GM23338 (cell line): Measurements from ENCODE around the gene OTOGL. TPM values are rescaled to one million over a fixed set of nuclear protein-coding genes. Genes with fewer than 3 reads are reported as not detected.
A peak's percentile ranks its signal among the peaks of the same experiment; 100 is the strongest.

ENCODE experiments used
- ATAC-seq: fragments of 200-7000 bp; cut with Tn5 transposase; 3 replicates; pipeline ENCODE4 v1.9.1; 2020
- DNase-seq: peaks from one replicate; pipeline ENCODE4 v3.0.0-alpha.2; 2015; ENCODE audit warnings: low spot score
- H2AFZ ChIP-seq: fragments of 200-600 bp; sonication (generic); 2 replicates; pipeline ENCODE4 v1.8.0; 2016; ENCODE audit warnings: antibody characterized with exemption, mild to moderate bottlenecking, moderate library complexity
- H3F3A ChIP-seq: fragments of 200-600 bp; sonication (generic); replicated peaks from 2 replicates; pipeline ENCODE4 v1.8.0; 2017; ENCODE audit warnings: antibody characterized with exemption, mixed run types, low read depth
- H3K27ac ChIP-seq: fragments of 200-600 bp; sonication (generic); 2 replicates; pipeline ENCODE4 v1.6.1; 2016; ENCODE audit warnings: low read depth
- H3K27me3 ChIP-seq: fragments of 200-600 bp; sonication (generic); 2 replicates; pipeline ENCODE4 v1.8.0; 2016; ENCODE audit warnings: mild to moderate bottlenecking, mixed run types, moderate library complexity; ENCODE audit not compliant: insufficient read depth
- H3K36me3 ChIP-seq: fragments of 200-600 bp; sonication (generic); 2 replicates; pipeline ENCODE4 v1.8.0; 2016; ENCODE audit warnings: mild to moderate bottlenecking; ENCODE audit not compliant: insufficient read depth
- H3K4me1 ChIP-seq: fragments of 200-600 bp; sonication (generic); 2 replicates; pipeline ENCODE4 v1.8.0; 2016; ENCODE audit warnings: mild to moderate bottlenecking, moderate library complexity; ENCODE audit not compliant: insufficient read depth
- H3K4me2 ChIP-seq: fragments of 200-600 bp; sonication (generic); 2 replicates; pipeline ENCODE4 v1.7.1; 2017; ENCODE audit warnings: mixed run types
- H3K4me3 ChIP-seq: fragments of 200-600 bp; sonication (generic); 2 replicates; pipeline ENCODE4 v1.6.1; 2016; ENCODE audit warnings: mixed run types
- H3K79me2 ChIP-seq: fragments of 200-600 bp; sonication (generic); replicated peaks from 2 replicates; pipeline ENCODE4 v1.8.0; 2017; ENCODE audit warnings: mild to moderate bottlenecking; ENCODE audit not compliant: insufficient read depth
- H3K9me2 ChIP-seq: fragments of 200-600 bp; sonication (generic); 2 replicates; pipeline ENCODE4 v1.8.0; 2017; ENCODE audit not compliant: insufficient read depth
- H4K20me1 ChIP-seq: fragments of 200-600 bp; sonication (generic); replicated peaks from 2 replicates; pipeline ENCODE4 v1.8.0; 2017; ENCODE audit warnings: mild to moderate bottlenecking; ENCODE audit not compliant: insufficient read depth
- H3K27ac Mint-ChIP-seq: 2 replicates; pipeline ENCODE4 v1.8.0; 2020; ENCODE audit warnings: inconsistent platforms, mild to moderate bottlenecking, moderate library complexity, mixed read lengths
- H3K27me3 Mint-ChIP-seq: 3 replicates; pipeline ENCODE4 v1.8.0; 2022; ENCODE audit warnings: low read depth, mild to moderate bottlenecking, moderate library complexity, mixed read lengths, inconsistent platforms; ENCODE audit not compliant: insufficient read depth, poor library complexity
- H3K36me3 Mint-ChIP-seq: 3 replicates; pipeline ENCODE4 v1.8.0; 2021; ENCODE audit warnings: low read depth, mild to moderate bottlenecking, inconsistent platforms, moderate library complexity, mixed read lengths
- H3K4me1 Mint-ChIP-seq: 3 replicates; pipeline ENCODE4 v1.8.0; 2020; ENCODE audit warnings: mild to moderate bottlenecking, inconsistent platforms, mixed read lengths
- H3K4me3 Mint-ChIP-seq: 3 replicates; pipeline ENCODE4 v1.8.0; 2021; ENCODE audit warnings: moderate library complexity, mild to moderate bottlenecking, inconsistent platforms, mixed read lengths
- H3K9me3 Mint-ChIP-seq: 3 replicates; pipeline ENCODE4 v1.8.0; 2020; ENCODE audit warnings: moderate library complexity, mild to moderate bottlenecking, inconsistent platforms, mixed read lengths
- CTCF ChIP-seq, 2 experiments: fragments of 200-600 bp in 1 of 2; sonication (generic) in 1 of 2; conservative IDR thresholded peaks; 2 replicates each; pipeline versions ENCODE4 v1.5.1 to v1.6.1; 2016 to 2017; ENCODE audit warnings: antibody characterized with exemption in 2 of 2, low read depth in 2 of 2, mild to moderate bottlenecking in 2 of 2, moderate library complexity in 1 of 2
- EZH2phosphoT487 ChIP-seq: fragments of 200-600 bp; sonication (generic); IDR thresholded peaks from one replicate; pipeline ENCODE4 v1.8.1; 2018; ENCODE audit warnings: antibody characterized with exemption; ENCODE audit not compliant: unreplicated experiment
- NANOG ChIP-seq: IDR thresholded peaks from 2 replicates; pipeline ENCODE4 v1.6.1; 2016; ENCODE audit warnings: antibody characterized with exemption, borderline replicate concordance
- POLR2AphosphoS5 ChIP-seq: IDR thresholded peaks from 2 replicates; pipeline ENCODE4 v1.6.1; 2016; ENCODE audit warnings: antibody characterized with exemption, low read depth
- ZNF114 ChIP-seq: fragments of 250-450 bp; sonication (Bioruptor Pico); IDR thresholded peaks from 2 replicates; pipeline ENCODE4 v1.5.0; 2020; ENCODE audit warnings: mild to moderate bottlenecking, moderate library complexity
- polyA plus RNA-seq: library from polyadenylated mRNA; unstranded; fragments of >200 nt; fragmentation: Nextera tagmentation; extraction: Ambion mirVana; gene quantifications from 2 replicates; pipeline ENCODE4 v1.2.1, GENCODE V29; 2016
- total RNA-seq: library from RNA; depleted of rRNA; stranded (reverse); fragments of >200 nt; shearing (Covaris generic); gene quantifications from 2 replicates; pipeline ENCODE4 v1.2.3, GENCODE V29; 2014
- TF ChIP-seq, protein P1 (sequence below): IDR thresholded peaks from 2 replicates; pipeline ENCODE4 v1.6.1; 2016; ENCODE audit warnings: antibody characterized with exemption
- TF ChIP-seq, protein P2 (sequence below): IDR thresholded peaks from one replicate; pipeline ENCODE4 v1.6.1; 2018; ENCODE audit warnings: antibody characterized with exemption; ENCODE audit not compliant: unreplicated experiment
- TF ChIP-seq, protein P3 (sequence below): fragments of 250-450 bp; sonication (Bioruptor Pico); IDR thresholded peaks from 2 replicates; pipeline ENCODE4 v1.5.0; 2020; ENCODE audit warnings: mild to moderate bottlenecking, moderate library complexity

OTOGL gene
- total and polyA plus RNA-seq, 2 experiments from 2014 or later, result 0.36 to 0.66 TPM

DNA sequence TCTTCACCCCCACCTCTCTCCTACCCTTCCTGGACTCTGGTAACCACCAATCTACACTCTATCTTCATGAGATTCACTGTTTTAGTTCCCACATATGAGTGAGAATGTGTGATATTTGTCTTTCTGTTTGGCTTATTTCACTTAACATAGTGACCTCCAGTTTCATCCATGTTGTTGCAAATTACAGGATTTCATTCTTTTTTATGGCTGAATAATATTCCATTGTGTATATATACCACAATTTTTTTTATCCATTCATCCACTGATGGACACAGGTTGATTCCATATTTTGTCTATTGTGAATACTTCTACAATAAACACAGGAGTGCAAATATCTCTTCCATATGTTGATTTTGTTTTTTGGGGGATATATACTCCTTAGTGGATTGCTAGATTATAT lies 140.5 kb downstream of the OTOGL start:
- Histone ChIP-seq H3K79me2 (no peaks in the 10 kb centered on the region), H3K36me3 (no peaks in the 10 kb centered on the region; the same call in 1 of the 2 replicates), H3K27ac (no peak overlapping the region), H3K4me1 (0 out of 2 replicates have a peak, but pooled peaks cover 5% of the 10 kb centered on the region), H4K20me1 (no peaks in the 10 kb centered on the region), H2AFZ (no peak overlapping the region), H3K4me2 (no peak overlapping the region), H3K4me3 (no peak overlapping the region), H3F3A (no peaks in the 10 kb centered on the region), H3K9me2 (no peaks in the 10 kb centered on the region), H3K27me3 (no peaks in the 10 kb centered on the region)
- no peaks in the 10 kb centered on the region for H3K9me3 Mint-ChIP-seq
- H3K4me3 Mint-ChIP-seq, result no peak overlapping the region
- H3K36me3 Mint-ChIP-seq, result no peaks in the 10 kb centered on the region
- ATAC-seq, result no peak
- peaks cover 10% of the 10 kb centered on the region for H3K4me1 Mint-ChIP-seq
- DNase-seq, result no peak
- no peaks in the 10 kb centered on the region for H3K27me3 Mint-ChIP-seq
- no peak overlapping the region for H3K27ac Mint-ChIP-seq
- TF ChIP-seq, protein P1, sequence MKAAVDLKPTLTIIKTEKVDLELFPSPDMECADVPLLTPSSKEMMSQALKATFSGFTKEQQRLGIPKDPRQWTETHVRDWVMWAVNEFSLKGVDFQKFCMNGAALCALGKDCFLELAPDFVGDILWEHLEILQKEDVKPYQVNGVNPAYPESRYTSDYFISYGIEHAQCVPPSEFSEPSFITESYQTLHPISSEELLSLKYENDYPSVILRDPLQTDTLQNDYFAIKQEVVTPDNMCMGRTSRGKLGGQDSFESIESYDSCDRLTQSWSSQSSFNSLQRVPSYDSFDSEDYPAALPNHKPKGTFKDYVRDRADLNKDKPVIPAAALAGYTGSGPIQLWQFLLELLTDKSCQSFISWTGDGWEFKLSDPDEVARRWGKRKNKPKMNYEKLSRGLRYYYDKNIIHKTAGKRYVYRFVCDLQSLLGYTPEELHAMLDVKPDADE, result no peak
- TF ChIP-seq, protein P2, sequence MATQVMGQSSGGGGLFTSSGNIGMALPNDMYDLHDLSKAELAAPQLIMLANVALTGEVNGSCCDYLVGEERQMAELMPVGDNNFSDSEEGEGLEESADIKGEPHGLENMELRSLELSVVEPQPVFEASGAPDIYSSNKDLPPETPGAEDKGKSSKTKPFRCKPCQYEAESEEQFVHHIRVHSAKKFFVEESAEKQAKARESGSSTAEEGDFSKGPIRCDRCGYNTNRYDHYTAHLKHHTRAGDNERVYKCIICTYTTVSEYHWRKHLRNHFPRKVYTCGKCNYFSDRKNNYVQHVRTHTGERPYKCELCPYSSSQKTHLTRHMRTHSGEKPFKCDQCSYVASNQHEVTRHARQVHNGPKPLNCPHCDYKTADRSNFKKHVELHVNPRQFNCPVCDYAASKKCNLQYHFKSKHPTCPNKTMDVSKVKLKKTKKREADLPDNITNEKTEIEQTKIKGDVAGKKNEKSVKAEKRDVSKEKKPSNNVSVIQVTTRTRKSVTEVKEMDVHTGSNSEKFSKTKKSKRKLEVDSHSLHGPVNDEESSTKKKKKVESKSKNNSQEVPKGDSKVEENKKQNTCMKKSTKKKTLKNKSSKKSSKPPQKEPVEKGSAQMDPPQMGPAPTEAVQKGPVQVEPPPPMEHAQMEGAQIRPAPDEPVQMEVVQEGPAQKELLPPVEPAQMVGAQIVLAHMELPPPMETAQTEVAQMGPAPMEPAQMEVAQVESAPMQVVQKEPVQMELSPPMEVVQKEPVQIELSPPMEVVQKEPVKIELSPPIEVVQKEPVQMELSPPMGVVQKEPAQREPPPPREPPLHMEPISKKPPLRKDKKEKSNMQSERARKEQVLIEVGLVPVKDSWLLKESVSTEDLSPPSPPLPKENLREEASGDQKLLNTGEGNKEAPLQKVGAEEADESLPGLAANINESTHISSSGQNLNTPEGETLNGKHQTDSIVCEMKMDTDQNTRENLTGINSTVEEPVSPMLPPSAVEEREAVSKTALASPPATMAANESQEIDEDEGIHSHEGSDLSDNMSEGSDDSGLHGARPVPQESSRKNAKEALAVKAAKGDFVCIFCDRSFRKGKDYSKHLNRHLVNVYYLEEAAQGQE, result no peak
- TF ChIP-seq POLR2AphosphoS5, result no peak
- no peak for TF ChIP-seq NANOG
- TF ChIP-seq ZNF114 (CRISPR knock-in tag), result no peak

- Mint-ChIP-seq H3K9me3 (no peaks in the 10 kb centered on the region), H3K36me3 (no peaks in the 10 kb centered on the region), H3K27me3 (no peaks in the 10 kb centered on the region), H3K4me1 (peaks cover 10% of the 10 kb centered on the region), H3K27ac (no peak overlapping the region), H3K4me3 (no peak overlapping the region)
- Histone ChIP-seq H2AFZ (no peak overlapping the region; the same call in 1 of the 2 replicates), H3K79me2 (no peaks in the 10 kb centered on the region), H4K20me1 (no peaks in the 10 kb centered on the region), H3K4me2 (0 out of 2 replicates have a peak overlapping the region, but pooled peaks have one; percentile 33), H3K36me3 (no peaks in the 10 kb centered on the region; the same call in 1 of the 2 replicates), H3K9me2 (no peaks in the 10 kb centered on the region), H3F3A (no peaks in the 10 kb centered on the region), H3K4me1 (0 out of 2 replicates have a peak, but pooled peaks cover 5% of the 10 kb centered on the region), H3K27ac (no peak overlapping the region), H3K4me3 (no peak overlapping the region), H3K27me3 (no peaks in the 10 kb centered on the region)
- no peak for ATAC-seq
- DNase-seq, result no peak
- TF ChIP-seq NANOG (no peak), EZH2phosphoT487 (no peak), CTCF (conservative IDR thresholded peaks at IDR 0.05; ENCODE audit: low read depth in 2 of 2) (no peak)
- TF ChIP-seq, protein P3, sequence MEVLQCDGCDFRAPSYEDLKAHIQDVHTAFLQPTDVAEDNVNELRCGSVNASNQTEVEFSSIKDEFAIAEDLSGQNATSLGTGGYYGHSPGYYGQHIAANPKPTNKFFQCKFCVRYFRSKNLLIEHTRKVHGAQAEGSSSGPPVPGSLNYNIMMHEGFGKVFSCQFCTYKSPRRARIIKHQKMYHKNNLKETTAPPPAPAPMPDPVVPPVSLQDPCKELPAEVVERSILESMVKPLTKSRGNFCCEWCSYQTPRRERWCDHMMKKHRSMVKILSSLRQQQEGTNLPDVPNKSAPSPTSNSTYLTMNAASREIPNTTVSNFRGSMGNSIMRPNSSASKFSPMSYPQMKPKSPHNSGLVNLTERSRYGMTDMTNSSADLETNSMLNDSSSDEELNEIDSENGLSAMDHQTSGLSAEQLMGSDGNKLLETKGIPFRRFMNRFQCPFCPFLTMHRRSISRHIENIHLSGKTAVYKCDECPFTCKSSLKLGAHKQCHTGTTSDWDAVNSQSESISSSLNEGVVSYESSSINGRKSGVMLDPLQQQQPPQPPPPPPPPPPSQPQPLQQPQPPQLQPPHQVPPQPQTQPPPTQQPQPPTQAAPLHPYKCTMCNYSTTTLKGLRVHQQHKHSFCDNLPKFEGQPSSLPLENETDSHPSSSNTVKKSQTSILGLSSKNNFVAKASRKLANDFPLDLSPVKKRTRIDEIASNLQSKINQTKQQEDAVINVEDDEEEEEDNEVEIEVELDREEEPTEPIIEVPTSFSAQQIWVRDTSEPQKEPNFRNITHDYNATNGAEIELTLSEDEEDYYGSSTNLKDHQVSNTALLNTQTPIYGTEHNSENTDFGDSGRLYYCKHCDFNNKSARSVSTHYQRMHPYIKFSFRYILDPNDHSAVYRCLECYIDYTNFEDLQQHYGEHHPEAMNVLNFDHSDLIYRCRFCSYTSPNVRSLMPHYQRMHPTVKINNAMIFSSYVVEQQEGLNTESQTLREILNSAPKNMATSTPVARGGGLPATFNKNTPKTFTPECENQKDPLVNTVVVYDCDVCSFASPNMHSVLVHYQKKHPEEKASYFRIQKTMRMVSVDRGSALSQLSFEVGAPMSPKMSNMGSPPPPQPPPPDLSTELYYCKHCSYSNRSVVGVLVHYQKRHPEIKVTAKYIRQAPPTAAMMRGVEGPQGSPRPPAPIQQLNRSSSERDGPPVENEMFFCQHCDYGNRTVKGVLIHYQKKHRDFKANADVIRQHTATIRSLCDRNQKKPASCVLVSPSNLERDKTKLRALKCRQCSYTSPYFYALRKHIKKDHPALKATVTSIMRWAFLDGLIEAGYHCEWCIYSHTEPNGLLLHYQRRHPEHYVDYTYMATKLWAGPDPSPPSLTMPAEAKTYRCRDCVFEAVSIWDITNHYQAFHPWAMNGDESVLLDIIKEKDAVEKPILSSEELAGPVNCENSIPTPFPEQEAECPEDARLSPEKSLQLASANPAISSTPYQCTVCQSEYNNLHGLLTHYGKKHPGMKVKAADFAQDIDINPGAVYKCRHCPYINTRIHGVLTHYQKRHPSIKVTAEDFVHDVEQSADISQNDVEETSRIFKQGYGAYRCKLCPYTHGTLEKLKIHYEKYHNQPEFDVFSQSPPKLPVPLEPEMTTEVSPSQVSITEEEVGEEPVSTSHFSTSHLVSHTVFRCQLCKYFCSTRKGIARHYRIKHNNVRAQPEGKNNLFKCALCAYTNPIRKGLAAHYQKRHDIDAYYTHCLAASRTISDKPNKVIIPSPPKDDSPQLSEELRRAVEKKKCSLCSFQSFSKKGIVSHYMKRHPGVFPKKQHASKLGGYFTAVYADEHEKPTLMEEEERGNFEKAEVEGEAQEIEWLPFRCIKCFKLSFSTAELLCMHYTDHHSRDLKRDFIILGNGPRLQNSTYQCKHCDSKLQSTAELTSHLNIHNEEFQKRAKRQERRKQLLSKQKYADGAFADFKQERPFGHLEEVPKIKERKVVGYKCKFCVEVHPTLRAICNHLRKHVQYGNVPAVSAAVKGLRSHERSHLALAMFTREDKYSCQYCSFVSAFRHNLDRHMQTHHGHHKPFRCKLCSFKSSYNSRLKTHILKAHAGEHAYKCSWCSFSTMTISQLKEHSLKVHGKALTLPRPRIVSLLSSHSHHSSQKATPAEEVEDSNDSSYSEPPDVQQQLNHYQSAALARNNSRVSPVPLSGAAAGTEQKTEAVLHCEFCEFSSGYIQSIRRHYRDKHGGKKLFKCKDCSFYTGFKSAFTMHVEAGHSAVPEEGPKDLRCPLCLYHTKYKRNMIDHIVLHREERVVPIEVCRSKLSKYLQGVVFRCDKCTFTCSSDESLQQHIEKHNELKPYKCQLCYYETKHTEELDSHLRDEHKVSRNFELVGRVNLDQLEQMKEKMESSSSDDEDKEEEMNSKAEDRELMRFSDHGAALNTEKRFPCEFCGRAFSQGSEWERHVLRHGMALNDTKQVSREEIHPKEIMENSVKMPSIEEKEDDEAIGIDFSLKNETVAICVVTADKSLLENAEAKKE (CRISPR knock-in tag), result no peak
Measured at GRCh38 chr12:80241576-80242273, 142.4 kb downstream of the OTOGL start.
